ENCODE data around the gene GAL3ST3. TPM values are rescaled to one million over a fixed set of nuclear protein-coding genes. Genes with fewer than 3 reads are reported as not detected.

GAL3ST3 gene
- total RNA-seq, 1 experiment from 2014 or later, result 1.8 TPM

- Histone ChIP-seq H3K9me3 (ENCODE audit: low read depth, low read length, poor library complexity, severe bottlenecking) (peaks cover 3% of the 10 kb centered on the region), H3K27me3 (replicated peaks; ENCODE audit: insufficient read depth, low read depth, low read length, poor library complexity) (no peaks in the 10 kb centered on the region), H3K27ac (ENCODE audit: low read depth, low read length, poor library complexity, severe bottlenecking) (no peak overlapping the region), H3K36me3 (ENCODE audit: insufficient read depth, low read length, poor library complexity, severe bottlenecking) (peaks cover 100% of the 10 kb centered on the region), H3K4me3 (ENCODE audit: low read depth, low read length, poor library complexity, severe bottlenecking) (no peak overlapping the region), H3K4me1 (ENCODE audit: insufficient read depth, low read length, poor library complexity, severe bottlenecking) (peaks cover 9% of the 10 kb centered on the region)
- CTCF ChIA-PET, result no interaction called here
- no TSS peak for BruUV-seq (replicated peaks)
- TF ChIP-seq EZH2 (IDR thresholded peaks at IDR 0.05; ENCODE audit: borderline replicate concordance, low read depth, low read length, poor library complexity, severe bottlenecking), result no peak
- TF ChIP-seq CTCF (conservative IDR thresholded peaks at IDR 0.05; ENCODE audit: low read depth, low read length), result no peak
- DNase-seq (ENCODE audit: low spot score), result no peak
- intact Hi-C loops (cut with micrococcal nuclease; ENCODE audit: unreplicated experiment), result no loop called here
- POLR2A ChIA-PET (ENCODE audit: low non-redundant PET), result no interaction called here
Measured at GRCh38 chr11:66063900-66064299, 14.9 kb upstream of the GAL3ST3 start.

GRCh38 chr11:66062408-66062807 is 13.4 kb upstream of the GAL3ST3 start:
- H3K9me3 ChIP-seq (ENCODE audit: low read depth, low read length, poor library complexity, severe bottlenecking), result peaks cover 3% of the 10 kb centered on the region
- H3K4me1 ChIP-seq (ENCODE audit: insufficient read depth, low read length, poor library complexity, severe bottlenecking), result no peaks in the 10 kb centered on the region
- H3K36me3 ChIP-seq (ENCODE audit: insufficient read depth, low read length, poor library complexity, severe bottlenecking), result peaks cover 100% of the 10 kb centered on the region
- ChIA-PET POLR2A (ENCODE audit: low non-redundant PET) (no interaction called here), CTCF (interaction anchor here (0.6 kb wide), 1 partner anchor 1871 kb away, joined by 4 read pairs; no protein-coding TSS in a partner anchor)
- intact Hi-C loops (cut with micrococcal nuclease; ENCODE audit: unreplicated experiment), result no loop called here
- H3K4me3 ChIP-seq (ENCODE audit: low read depth, low read length, poor library complexity, severe bottlenecking), result no peak overlapping the region
- H3K27ac ChIP-seq (ENCODE audit: low read depth, low read length, poor library complexity, severe bottlenecking), result no peak overlapping the region
- H3K27me3 ChIP-seq (replicated peaks; ENCODE audit: insufficient read depth, low read depth, low read length, poor library complexity), result no peaks in the 10 kb centered on the region
- DNase-seq (ENCODE audit: low spot score), result no peak
- no peak for TF ChIP-seq EZH2 (IDR thresholded peaks at IDR 0.05; ENCODE audit: borderline replicate concordance, low read depth, low read length, poor library complexity, severe bottlenecking)
- no peak for TF ChIP-seq CTCF (conservative IDR thresholded peaks at IDR 0.05; ENCODE audit: low read depth, low read length)
- BruUV-seq (replicated peaks), result no TSS peak

GRCh38 chr11:66061268-66061667 is 12.3 kb upstream of the GAL3ST3 start:
- TF ChIP-seq CTCF (conservative IDR thresholded peaks at IDR 0.05; ENCODE audit: low read depth, low read length), result no peak
- no peak for TF ChIP-seq EZH2 (IDR thresholded peaks at IDR 0.05; ENCODE audit: borderline replicate concordance, low read depth, low read length, poor library complexity, severe bottlenecking)
- H3K9me3 ChIP-seq (ENCODE audit: low read depth, low read length, poor library complexity, severe bottlenecking), result peaks cover 3% of the 10 kb centered on the region
- H3K27ac ChIP-seq (ENCODE audit: low read depth, low read length, poor library complexity, severe bottlenecking), result no peak overlapping the region
- ChIA-PET POLR2A (ENCODE audit: low non-redundant PET) (no interaction called here), CTCF (no interaction called here)
- H3K4me1 ChIP-seq (ENCODE audit: insufficient read depth, low read length, poor library complexity, severe bottlenecking), result no peaks in the 10 kb centered on the region
- peaks cover 100% of the 10 kb centered on the region for H3K36me3 ChIP-seq (ENCODE audit: insufficient read depth, low read length, poor library complexity, severe bottlenecking)
- H3K4me3 ChIP-seq (ENCODE audit: low read depth, low read length, poor library complexity, severe bottlenecking), result no peak overlapping the region
- DNase-seq (ENCODE audit: low spot score), result no peak
- intact Hi-C loops (cut with micrococcal nuclease; ENCODE audit: unreplicated experiment), result no loop called here
- BruUV-seq (replicated peaks), result no TSS peak
- no peaks in the 10 kb centered on the region for H3K27me3 ChIP-seq (replicated peaks; ENCODE audit: insufficient read depth, low read depth, low read length, poor library complexity)
